ENCODE data around the gene USP21. TPM values are rescaled to one million over a fixed set of nuclear protein-coding genes. Genes with fewer than 3 reads are reported as not detected.

The USP21 gene
- total RNA-seq, 1 donor from 2014 or later = 21.5 TPM

GRCh38 chr1:161121042-161121650 is 38.2 kb upstream of the USP21 start:
- H3K4me3 Mint-ChIP-seq (ENCODE audit: unreplicated experiment) = no peak overlapping the region
- peaks cover 4% of the 10 kb centered on the region for H3K9me3 Mint-ChIP-seq (ENCODE audit: unreplicated experiment)
- no peak for DNase-seq
- H3K27me3 Mint-ChIP-seq (ENCODE audit: unreplicated experiment) = peaks cover 2% of the 10 kb centered on the region
- peaks cover 3% of the 10 kb centered on the region for H3K4me1 Mint-ChIP-seq (ENCODE audit: low read depth, unreplicated experiment)
- H3K36me3 Mint-ChIP-seq (ENCODE audit: unreplicated experiment) = no peaks in the 10 kb centered on the region
- H3K27ac Mint-ChIP-seq (ENCODE audit: unreplicated experiment) = no peak overlapping the region
- TF ChIP-seq, protein P1, sequence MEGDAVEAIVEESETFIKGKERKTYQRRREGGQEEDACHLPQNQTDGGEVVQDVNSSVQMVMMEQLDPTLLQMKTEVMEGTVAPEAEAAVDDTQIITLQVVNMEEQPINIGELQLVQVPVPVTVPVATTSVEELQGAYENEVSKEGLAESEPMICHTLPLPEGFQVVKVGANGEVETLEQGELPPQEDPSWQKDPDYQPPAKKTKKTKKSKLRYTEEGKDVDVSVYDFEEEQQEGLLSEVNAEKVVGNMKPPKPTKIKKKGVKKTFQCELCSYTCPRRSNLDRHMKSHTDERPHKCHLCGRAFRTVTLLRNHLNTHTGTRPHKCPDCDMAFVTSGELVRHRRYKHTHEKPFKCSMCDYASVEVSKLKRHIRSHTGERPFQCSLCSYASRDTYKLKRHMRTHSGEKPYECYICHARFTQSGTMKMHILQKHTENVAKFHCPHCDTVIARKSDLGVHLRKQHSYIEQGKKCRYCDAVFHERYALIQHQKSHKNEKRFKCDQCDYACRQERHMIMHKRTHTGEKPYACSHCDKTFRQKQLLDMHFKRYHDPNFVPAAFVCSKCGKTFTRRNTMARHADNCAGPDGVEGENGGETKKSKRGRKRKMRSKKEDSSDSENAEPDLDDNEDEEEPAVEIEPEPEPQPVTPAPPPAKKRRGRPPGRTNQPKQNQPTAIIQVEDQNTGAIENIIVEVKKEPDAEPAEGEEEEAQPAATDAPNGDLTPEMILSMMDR (IDR thresholded peaks at IDR 0.05; ENCODE audit: partially characterized antibody, unreplicated experiment) = no peak

- Mint-ChIP-seq H3K4me3 (ENCODE audit: unreplicated experiment) (no peak overlapping the region), H3K36me3 (ENCODE audit: unreplicated experiment) (no peaks in the 10 kb centered on the region)
Observed at GRCh38 chr1:161121834-161122233, 37.5 kb upstream of the USP21 start.

GRCh38 chr1:161122967-161123366 is 36.3 kb upstream of the USP21 start:
- H3K36me3 Mint-ChIP-seq (ENCODE audit: unreplicated experiment) = no peaks in the 10 kb centered on the region
- H3K27me3 Mint-ChIP-seq (ENCODE audit: unreplicated experiment) = no peaks in the 10 kb centered on the region
- H3K4me3 Mint-ChIP-seq (ENCODE audit: unreplicated experiment) = no peak overlapping the region
- DNase-seq = no peak
- peaks cover 4% of the 10 kb centered on the region for H3K9me3 Mint-ChIP-seq (ENCODE audit: unreplicated experiment)
- peaks cover 8% of the 10 kb centered on the region for H3K4me1 Mint-ChIP-seq (ENCODE audit: low read depth, unreplicated experiment)
- H3K27ac Mint-ChIP-seq (ENCODE audit: unreplicated experiment) = no peak overlapping the region
- TF ChIP-seq, protein P1 (IDR thresholded peaks at IDR 0.05; ENCODE audit: partially characterized antibody, unreplicated experiment) = no peak

More at GRCh38 chr1:161121834-161122233, 37.5 kb upstream of the USP21 start:
- H3K27ac Mint-ChIP-seq (ENCODE audit: unreplicated experiment) = no peak overlapping the region
- H3K9me3 Mint-ChIP-seq (ENCODE audit: unreplicated experiment) = peaks cover 4% of the 10 kb centered on the region
- no peak for DNase-seq
- peaks cover 3% of the 10 kb centered on the region for H3K4me1 Mint-ChIP-seq (ENCODE audit: low read depth, unreplicated experiment)
- TF ChIP-seq, protein P1 (IDR thresholded peaks at IDR 0.05; ENCODE audit: partially characterized antibody, unreplicated experiment) = no peak
- no peaks in the 10 kb centered on the region for H3K27me3 Mint-ChIP-seq (ENCODE audit: unreplicated experiment)

DNA sequence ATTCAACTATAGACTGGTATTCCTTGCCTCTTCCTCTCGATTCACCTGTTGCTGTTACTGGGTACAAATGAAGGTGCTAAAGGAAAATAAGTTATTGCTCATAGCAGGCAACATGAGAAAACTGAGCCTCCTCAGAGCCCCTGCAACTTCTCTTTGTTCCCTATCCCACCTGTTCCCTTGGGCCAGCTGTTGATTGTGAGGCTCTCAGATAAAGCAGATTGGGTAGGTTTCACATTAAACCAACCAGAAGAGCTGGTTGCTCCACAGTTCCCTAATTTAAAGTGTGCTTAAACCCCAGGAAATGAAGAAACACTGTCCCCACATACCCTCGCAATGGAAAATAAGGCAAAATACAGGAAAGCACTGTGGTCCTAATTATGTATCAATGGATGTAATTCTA is 31.7 kb upstream of the USP21 start:
- Mint-ChIP-seq H3K36me3 (ENCODE audit: unreplicated experiment) (no peaks in the 10 kb centered on the region), H3K4me3 (ENCODE audit: unreplicated experiment) (peak overlapping the region; percentile 23), H3K27me3 (ENCODE audit: unreplicated experiment) (peaks cover 3% of the 10 kb centered on the region), H3K9me3 (ENCODE audit: unreplicated experiment) (peaks cover 4% of the 10 kb centered on the region), H3K4me1 (ENCODE audit: low read depth, unreplicated experiment) (peaks cover 22% of the 10 kb centered on the region), H3K27ac (ENCODE audit: unreplicated experiment) (no peak overlapping the region)
- TF ChIP-seq, protein P1 (IDR thresholded peaks at IDR 0.05; ENCODE audit: partially characterized antibody, unreplicated experiment) = no peak
- DNase-seq = no peak

GRCh38 chr1:161128591-161129420 is 30.5 kb upstream of the USP21 start:
- Mint-ChIP-seq H3K36me3 (ENCODE audit: unreplicated experiment) (no peaks in the 10 kb centered on the region), H3K4me1 (ENCODE audit: low read depth, unreplicated experiment) (peaks cover 22% of the 10 kb centered on the region), H3K9me3 (ENCODE audit: unreplicated experiment) (peaks cover 4% of the 10 kb centered on the region), H3K4me3 (ENCODE audit: unreplicated experiment) (no peak overlapping the region), H3K27ac (ENCODE audit: unreplicated experiment) (no peak overlapping the region), H3K27me3 (ENCODE audit: unreplicated experiment) (peaks cover 3% of the 10 kb centered on the region)
- no peak for DNase-seq
- TF ChIP-seq, protein P1 (IDR thresholded peaks at IDR 0.05; ENCODE audit: partially characterized antibody, unreplicated experiment) = no peak
